22Rv1 (cell line): Measurements from ENCODE around the gene FAM83G.

Experiments
- CTCF ChIP-seq: fragments of 450-650 bp; IDR thresholded peaks from 2 replicates; pipeline ENCODE4 v1.5.1; 2017; ENCODE audit warnings: mild to moderate bottlenecking
- ZFX ChIP-seq: fragments of 450-650 bp; IDR thresholded peaks from 2 replicates; pipeline ENCODE4 v1.6.1; 2017; ENCODE audit warnings: antibody characterized with exemption, borderline replicate concordance

- TF ChIP-seq CTCF (no peak), ZFX (no peak)
Observed at GRCh38 chr17:19000531-19001325, 3.8 kb downstream of the FAM83G start.
